GM12891 (cell line): ENCODE results near the gene NAGPA.

Experiments
- POLR2A ChIP-seq: IDR thresholded peaks from 2 replicates; pipeline ENCODE4 v1.6.1; 2011; ENCODE audit warnings: low read depth, low read length, control low read depth
- POU2F2 ChIP-seq: IDR thresholded peaks from 2 replicates; pipeline ENCODE4 v1.6.1; 2011; ENCODE audit warnings: low read depth, mild to moderate bottlenecking, control low read depth, low read length, moderate library complexity
- TAF1 ChIP-seq: IDR thresholded peaks from 2 replicates; pipeline ENCODE4 v1.6.1; 2011; ENCODE audit warnings: low read depth, low read length, control low read depth

DNA sequence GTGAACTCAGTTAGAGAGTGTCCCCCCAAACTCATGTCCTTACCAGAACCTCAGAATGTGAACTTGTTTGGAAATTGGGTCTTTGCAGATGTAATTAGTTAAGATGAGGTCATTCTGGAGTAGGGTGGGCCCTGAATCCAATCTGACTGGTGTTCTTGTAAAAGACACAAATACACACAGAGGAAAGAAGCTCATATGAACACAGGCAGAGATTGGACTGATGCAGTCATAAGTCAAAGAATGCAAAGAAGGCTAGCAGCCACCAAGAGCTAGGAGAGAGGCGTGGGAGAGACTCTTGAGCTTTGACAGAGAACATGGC lies 2.1 kb upstream of the NAGPA start:
- TF ChIP-seq POLR2A (no peak), TAF1 (no peak), POU2F2 (no peak)
